HFF-Myc (cell line): Measurements from ENCODE around the gene ABCF2.

Source experiments
- DNase-seq: peaks from one replicate; pipeline ENCODE4 v3.0.0-alpha.2; 2011; ENCODE audit warnings: low read depth; ENCODE audit errors: extremely low read depth
- H3K4me3 ChIP-seq: replicated peaks from 2 replicates; pipeline ENCODE4 v1.5.1; 2011; ENCODE audit warnings: low read depth, mild to moderate bottlenecking, control low read depth, low read length
- CTCF ChIP-seq: IDR thresholded peaks from 2 replicates; pipeline ENCODE4 v1.5.1; 2012; ENCODE audit warnings: mild to moderate bottlenecking, low read depth, low read length, control low read depth; ENCODE audit errors: missing control alignments

Gene ABCF2

GRCh38 chr7:151175047-151175792 is 51.8 kb downstream of the ABCF2 start:
- DNase-seq: no peak
- H3K4me3 ChIP-seq: no peak overlapping the region
- TF ChIP-seq CTCF: no peak

- no peak for TF ChIP-seq CTCF
- DNase-seq: no peak
- H3K4me3 ChIP-seq: no peak overlapping the region
Observed at GRCh38 chr7:151174246-151175046, 52.6 kb downstream of the ABCF2 start.

GRCh38 chr7:151173386-151174245 is 53.4 kb downstream of the ABCF2 start:
- no peak for DNase-seq
- no peak for TF ChIP-seq CTCF
- H3K4me3 ChIP-seq: no peak overlapping the region

- peak; percentile 100 for TF ChIP-seq CTCF
- peak; percentile 7 for DNase-seq
- H3K4me3 ChIP-seq: no peak overlapping the region
Observed at GRCh38 chr7:151172273-151173141, 54.5 kb downstream of the ABCF2 start.

GRCh38 chr7:151168787-151169162 is 58.2 kb downstream of the ABCF2 start:
- no peak overlapping the region for H3K4me3 ChIP-seq
- DNase-seq: no peak
- no peak for TF ChIP-seq CTCF
